Tibial nerve (tissue), 4 donors: Measurements from ENCODE around the gene RSPH1.

Experiments
- EP300 ChIP-seq, 2 donors: sonication (generic); formaldehyde crosslinking; IDR thresholded peaks; one replicate each; pipeline ENCODE4 v1.6.1; 2017; ENCODE audit warnings: antibody characterized with exemption in 2 of 2, mild to moderate bottlenecking in 1 of 2
- POLR2A ChIP-seq, 2 donors: fragments of 450-650 bp; IDR thresholded peaks; one replicate each; pipeline ENCODE4 v1.6.1; 2017; ENCODE audit warnings: antibody characterized with exemption in 2 of 2, mild to moderate bottlenecking in 2 of 2, moderate library complexity in 2 of 2
- TF ChIP-seq, protein P1 (sequence below), 5 experiments: fragments of 200-600 bp in 3 of 5; fragments of 450-650 bp in 2 of 5; sonication (generic) in 3 of 5; IDR thresholded peaks; one replicate each; pipeline ENCODE4 v1.5.1; 2016 to 2019; ENCODE audit warnings: antibody characterized with exemption in 5 of 5, mild to moderate bottlenecking in 3 of 5, moderate library complexity in 2 of 5

DNA sequence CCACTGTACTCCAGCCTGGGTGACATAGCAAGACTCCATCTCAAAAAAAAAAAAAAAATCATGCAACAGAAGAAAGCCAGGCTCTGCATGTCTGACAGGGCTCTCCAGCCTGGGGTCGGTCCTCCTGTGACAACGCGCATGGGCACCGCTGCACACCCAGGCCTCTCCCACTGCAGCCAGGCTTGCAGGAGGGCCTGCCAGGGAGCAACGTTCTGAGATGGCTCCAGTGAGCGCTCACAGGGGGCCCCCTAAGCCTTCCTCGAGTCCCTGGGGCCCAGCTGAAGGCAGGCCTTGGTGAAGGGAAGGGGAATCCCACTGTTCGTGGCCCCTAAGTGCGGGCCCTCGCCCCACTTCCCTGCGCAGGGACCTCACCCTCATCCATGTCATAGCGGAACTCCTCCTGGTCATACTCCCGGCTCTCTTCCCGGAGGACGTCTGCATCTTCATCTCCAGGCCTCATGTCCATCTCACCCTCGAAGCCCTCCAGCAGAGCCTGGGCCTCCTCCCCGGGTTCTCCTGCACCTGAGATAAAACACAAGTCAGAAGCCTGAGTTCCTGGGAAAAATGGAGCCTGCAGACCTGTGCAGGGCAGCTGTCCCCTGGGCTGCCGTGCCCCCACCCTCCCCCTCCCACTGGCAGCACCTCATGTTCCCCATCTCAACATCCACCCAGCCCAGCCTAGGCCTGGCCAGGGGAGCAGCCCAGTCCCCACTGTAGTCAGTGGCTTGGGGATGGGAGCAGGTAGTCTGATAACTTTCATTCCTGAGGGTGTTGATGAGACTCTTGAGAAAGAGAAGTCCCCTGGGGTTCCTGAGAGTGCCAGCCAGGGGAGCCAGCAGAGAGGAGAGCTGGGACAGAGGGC lies 20.3 kb downstream of the RSPH1 start:
- TF ChIP-seq POLR2A (IDR thresholded peaks at IDR 0.05) (no peak), EP300 (IDR thresholded peaks at IDR 0.05) (no peak)
- TF ChIP-seq, protein P1, sequence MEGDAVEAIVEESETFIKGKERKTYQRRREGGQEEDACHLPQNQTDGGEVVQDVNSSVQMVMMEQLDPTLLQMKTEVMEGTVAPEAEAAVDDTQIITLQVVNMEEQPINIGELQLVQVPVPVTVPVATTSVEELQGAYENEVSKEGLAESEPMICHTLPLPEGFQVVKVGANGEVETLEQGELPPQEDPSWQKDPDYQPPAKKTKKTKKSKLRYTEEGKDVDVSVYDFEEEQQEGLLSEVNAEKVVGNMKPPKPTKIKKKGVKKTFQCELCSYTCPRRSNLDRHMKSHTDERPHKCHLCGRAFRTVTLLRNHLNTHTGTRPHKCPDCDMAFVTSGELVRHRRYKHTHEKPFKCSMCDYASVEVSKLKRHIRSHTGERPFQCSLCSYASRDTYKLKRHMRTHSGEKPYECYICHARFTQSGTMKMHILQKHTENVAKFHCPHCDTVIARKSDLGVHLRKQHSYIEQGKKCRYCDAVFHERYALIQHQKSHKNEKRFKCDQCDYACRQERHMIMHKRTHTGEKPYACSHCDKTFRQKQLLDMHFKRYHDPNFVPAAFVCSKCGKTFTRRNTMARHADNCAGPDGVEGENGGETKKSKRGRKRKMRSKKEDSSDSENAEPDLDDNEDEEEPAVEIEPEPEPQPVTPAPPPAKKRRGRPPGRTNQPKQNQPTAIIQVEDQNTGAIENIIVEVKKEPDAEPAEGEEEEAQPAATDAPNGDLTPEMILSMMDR (IDR thresholded peaks at IDR 0.05), result no peak
